H1 (cell line): ENCODE measurements around the gene FRMD4B. TPM values are rescaled to one million over a fixed set of nuclear protein-coding genes. Genes with fewer than 3 reads are reported as not detected.

Experiments
- CTCF ChIA-PET: fragments of 300-600 bp; sonication (Branson Sonifier 250); formaldehyde crosslinking; loops from one replicate; lab custom pipeline; 2021; ENCODE audit not compliant: partially characterized antibody; lab: Charles Lee
- POLR2A ChIA-PET: fragments of 300-600 bp; sonication (Branson Sonifier 250); formaldehyde crosslinking; loops from one replicate; lab custom pipeline; 2021; ENCODE audit warnings: inconsistent platforms; ENCODE audit not compliant: partially characterized antibody; lab: Charles Lee
- DNase-seq, 2 experiments: peaks; one replicate each; pipeline versions ENCODE4 v3.0.0 to v3.0.0-alpha.2; 2010 to 2022; ENCODE audit warnings: low spot score in 2 of 2, low read depth in 1 of 2, mixed read lengths in 1 of 2
- FAIRE-seq: peaks from 2 replicates; lab custom pipeline; 2011; peaks lifted over from hg19 to GRCh38; lab: Jason Lieb, UNC
- H2AFZ ChIP-seq: 2 replicates; pipeline ENCODE4 v1.8.1; 2012; ENCODE audit warnings: low read length, inconsistent platforms
- H2AK5ac ChIP-seq: 2 replicates; pipeline ENCODE4 v1.6.1; 2013; ENCODE audit warnings: low read depth, low read length
- H2BK120ac ChIP-seq: replicated peaks from 2 replicates; pipeline ENCODE3; 2013; ENCODE audit warnings: low read depth, low read length, inconsistent platforms
- H2BK12ac ChIP-seq: 2 replicates; pipeline ENCODE4 v1.6.1; 2013; ENCODE audit warnings: low read depth, low read length
- H2BK15ac ChIP-seq: 2 replicates; pipeline ENCODE4 v1.6.1; 2013; ENCODE audit warnings: low read length
- H2BK20ac ChIP-seq: 2 replicates; pipeline ENCODE4 v1.6.1; 2013; ENCODE audit warnings: low read length
- H2BK5ac ChIP-seq: 2 replicates; pipeline ENCODE4 v1.6.1; 2013; ENCODE audit warnings: low read depth, low read length
- H3K14ac ChIP-seq: 2 replicates; pipeline ENCODE4 v1.6.1; 2013; ENCODE audit warnings: inconsistent platforms; ENCODE audit not compliant: insufficient read length
- H3K18ac ChIP-seq: 2 replicates; pipeline ENCODE4 v1.6.1; 2013; ENCODE audit warnings: low read length; ENCODE audit errors: extremely low read depth
- H3K23ac ChIP-seq: 2 replicates; pipeline ENCODE4 v1.6.1; 2013; ENCODE audit warnings: inconsistent platforms; ENCODE audit not compliant: insufficient read length
- H3K23me2 ChIP-seq: 2 replicates; pipeline ENCODE4 v1.6.1; 2013; ENCODE audit warnings: low read depth, low read length
- H3K27ac ChIP-seq: 2 replicates; pipeline ENCODE4 v1.6.1; 2011; ENCODE audit warnings: low read depth, low read length, inconsistent platforms
- H3K27me3 ChIP-seq, 4 experiments: replicated peaks in 1 of 4; 1 replicate in 1 of 4; 2 replicates in 3 of 4; pipeline versions ENCODE4 v1.6.1 to v1.8.1; 2011 to 2013; ENCODE audit warnings: low read length in 3 of 4, mild to moderate bottlenecking in 3 of 4, inconsistent platforms in 2 of 4, mixed read lengths in 2 of 4, moderate library complexity in 1 of 4; ENCODE audit not compliant: control insufficient read depth in 3 of 4, insufficient read depth in 3 of 4; ENCODE audit errors: extremely low read depth in 1 of 4
- H3K36me3 ChIP-seq, 4 experiments: 2 replicates each; pipeline versions ENCODE4 v1.6.1 to v1.8.1; 2011 to 2013; ENCODE audit warnings: mild to moderate bottlenecking in 4 of 4, low read length in 3 of 4, moderate library complexity in 2 of 4, control low read depth in 1 of 4, inconsistent platforms in 1 of 4; ENCODE audit not compliant: insufficient read depth in 4 of 4, control insufficient read depth in 2 of 4
- H3K4ac ChIP-seq: replicated peaks from 2 replicates; pipeline ENCODE3; 2013; ENCODE audit warnings: low read length, low read depth, mixed read lengths, inconsistent platforms; ENCODE audit not compliant: insufficient read length
- H3K4me1 ChIP-seq, 4 experiments: replicated peaks in 1 of 4; 1 replicate in 1 of 4; 2 replicates in 3 of 4; pipeline versions ENCODE4 v1.6.1 to v1.8.1; 2011 to 2013; ENCODE audit warnings: low read length in 3 of 4, inconsistent platforms in 2 of 4, mixed read lengths in 1 of 4; ENCODE audit not compliant: insufficient read depth in 4 of 4, control insufficient read depth in 3 of 4
- H3K4me2 ChIP-seq, 2 experiments: 2 replicates each; pipeline versions ENCODE4 v1.6.1 to v1.8.1; 2011 to 2013; ENCODE audit warnings: low read depth in 2 of 2, low read length in 2 of 2, control low read depth in 1 of 2, inconsistent platforms in 1 of 2, mild to moderate bottlenecking in 1 of 2; ENCODE audit not compliant: insufficient read depth in 1 of 2
- H3K4me3 ChIP-seq, 4 experiments: fragments of 200-600, 300-600 bp in 1 of 4; sonication (generic), shearing (Covaris generic), sonication (Bioruptor Twin) in 1 of 4; 2 replicates each; pipeline versions ENCODE4 v1.5.1 to v1.8.1; 2011 to 2016; ENCODE audit warnings: low read length in 4 of 4, low read depth in 3 of 4, control low read depth in 2 of 4, inconsistent platforms in 2 of 4, mild to moderate bottlenecking in 2 of 4, mixed read lengths in 1 of 4, moderate library complexity in 1 of 4; ENCODE audit not compliant: insufficient read depth in 2 of 4; ENCODE audit errors: extremely low read depth in 1 of 4
- H3K56ac ChIP-seq: replicated peaks from 2 replicates; pipeline ENCODE3; 2013; ENCODE audit warnings: low read depth, mild to moderate bottlenecking, mixed read lengths, low read length, inconsistent platforms; ENCODE audit not compliant: insufficient read length
- H3K79me1 ChIP-seq: 2 replicates; pipeline ENCODE4 v1.6.1; 2013; ENCODE audit warnings: low read depth, low read length, control low read depth
- H3K79me2 ChIP-seq, 2 experiments: 2 replicates each; pipeline versions ENCODE4 v1.6.1 to v1.8.1; 2012 to 2013; ENCODE audit warnings: low read length in 2 of 2, mild to moderate bottlenecking in 2 of 2, inconsistent platforms in 1 of 2; ENCODE audit not compliant: insufficient read depth in 2 of 2, control insufficient read depth in 1 of 2
- H3K9ac ChIP-seq, 4 experiments: replicated peaks in 1 of 4; 1 replicate in 1 of 4; 2 replicates in 3 of 4; pipeline versions ENCODE4 v1.6.1 to v1.8.1; 2011 to 2013; ENCODE audit warnings: low read depth in 3 of 4, low read length in 3 of 4, control low read depth in 2 of 4, mild to moderate bottlenecking in 2 of 4, moderate library complexity in 2 of 4, inconsistent platforms in 1 of 4; ENCODE audit errors: extremely low read depth in 1 of 4
- H3K9me3 ChIP-seq, 2 experiments: 2 replicates each; pipeline versions ENCODE4 v1.6.1 to v1.8.1; 2012 to 2013; ENCODE audit warnings: mild to moderate bottlenecking in 2 of 2, moderate library complexity in 2 of 2, control low read depth in 1 of 2, inconsistent platforms in 1 of 2, low read depth in 1 of 2, low read length in 1 of 2, mixed read lengths in 1 of 2; ENCODE audit not compliant: insufficient read depth in 2 of 2
- H4K20me1 ChIP-seq, 2 experiments: replicated peaks in 1 of 2; 2 replicates each; pipeline versions ENCODE3 to v1.8.1; 2011 to 2013; ENCODE audit warnings: inconsistent platforms in 2 of 2, low read length in 2 of 2, mild to moderate bottlenecking in 1 of 2; ENCODE audit not compliant: insufficient read depth in 2 of 2, control insufficient read depth in 1 of 2
- H4K5ac ChIP-seq: 2 replicates; pipeline ENCODE4 v1.6.1; 2013; ENCODE audit warnings: low read length, low read depth, mixed read lengths, inconsistent platforms; ENCODE audit not compliant: insufficient read length
- H4K8ac ChIP-seq: 2 replicates; pipeline ENCODE4 v1.8.0; 2013; ENCODE audit warnings: mild to moderate bottlenecking, moderate library complexity, low read length, inconsistent platforms; ENCODE audit not compliant: insufficient read depth; ENCODE audit errors: extremely low read depth
- H4K91ac ChIP-seq: replicated peaks from 2 replicates; pipeline ENCODE3; 2013; ENCODE audit warnings: low read length, mixed read lengths, inconsistent platforms; ENCODE audit not compliant: insufficient read length
- BCL11A ChIP-seq, 2 experiments: IDR thresholded peaks; one replicate each; pipeline ENCODE4 v1.6.1; 2011; ENCODE audit warnings: low read depth in 2 of 2, low read length in 2 of 2, mild to moderate bottlenecking in 2 of 2
- CBX8 ChIP-seq: fragments of 300-800, 300-1000 bp; sonication (generic); IDR thresholded peaks from 2 replicates; pipeline ENCODE4 v1.7.1; 2016; ENCODE audit warnings: low read depth, low read length, borderline replicate concordance
- CEBPB ChIP-seq: IDR thresholded peaks from 2 replicates; pipeline ENCODE4 v1.6.1; 2012; ENCODE audit warnings: low read depth, low read length
- CREB1 ChIP-seq: IDR thresholded peaks from 2 replicates; pipeline ENCODE4 v1.6.1; 2012; ENCODE audit warnings: inconsistent platforms
- EZH2 ChIP-seq: fragments of 200-600 bp; sonication (generic); IDR thresholded peaks from 2 replicates; pipeline ENCODE4 v1.7.1; 2012; ENCODE audit warnings: low read depth, mild to moderate bottlenecking, moderate library complexity, low read length, inconsistent platforms; ENCODE audit not compliant: severe bottlenecking
- FOSL1 ChIP-seq: IDR thresholded peaks from 2 replicates; pipeline ENCODE4 v1.6.1; 2011; ENCODE audit warnings: mild to moderate bottlenecking, low read depth, low read length, moderate library complexity; ENCODE audit not compliant: insufficient read depth
- KDM1A ChIP-seq: fragments of 200-600, 300-600 bp; sonication (generic); IDR thresholded peaks from 2 replicates; pipeline ENCODE4 v1.7.1; 2016; ENCODE audit warnings: mild to moderate bottlenecking, low read length, borderline replicate concordance
- MAFK ChIP-seq: IDR thresholded peaks from 2 replicates; pipeline ENCODE4 v1.6.1; 2012; ENCODE audit warnings: low read depth, mild to moderate bottlenecking, improper control_type of control experiment, low read length
- USF2 ChIP-seq: IDR thresholded peaks from 2 replicates; pipeline ENCODE4 v1.6.1; 2011; ENCODE audit warnings: low read length, improper control_type of control experiment
- WGBS, 2 experiments: shearing (Covaris generic) in 1 of 2; methylation state at CpG; one replicate each; pipeline versions ENCODE4 v1.1.6 to v1.1.7; 2013 to 2015; ENCODE audit warnings: low lambda C conversion rate in 2 of 2, mixed read lengths in 2 of 2, inconsistent platforms in 1 of 2, low coverage in 1 of 2, missing lambda C conversion rate in 1 of 2; ENCODE audit not compliant: insufficient replicate concordance in 2 of 2, insufficient coverage in 1 of 2, insufficient read length in 1 of 2; ENCODE audit errors: extremely low coverage in 1 of 2, missing lambda C conversion rate in 1 of 2; 5-methylcytosine and 5-hydroxymethylcytosine counted together
- polyA plus RNA-seq, 7 experiments: library from polyadenylated mRNA; depleted of rRNA in 3 of 7; stranded (reverse) in 5 of 7; unstranded in 2 of 7; fragments of >200 nt in 5 of 7; fragments of 200-250 nt in 2 of 7; gene quantifications; 1 replicate in 5 of 7; 2 replicates in 1 of 7; 4 replicates in 1 of 7; pipeline versions ENCODE4 v1.2.1 to v1.2.3, GENCODE V29; 2011 to 2013; ENCODE audit warnings: missing spikeins in 2 of 7, mixed read lengths in 2 of 7
- total RNA-seq: library from RNA; stranded (reverse); fragmentation: NEBNext Ultra II Directional; extraction: Animal tissue kit (Norgen Biotek cat#: 25700); gene quantifications from 2 replicates; pipeline ENCODE4 v1.2.1, GENCODE V29; 2021
- TF ChIP-seq, protein P1 (sequence below): IDR thresholded peaks from 2 replicates; pipeline ENCODE4 v1.6.1; 2012; ENCODE audit warnings: low read length, inconsistent platforms

Gene FRMD4B
- total and polyA plus RNA-seq, 2 of the 8 experiments (the other 6 are each of a cell fraction or from before 2014, with no cell fraction given), result 2.7 to 7.2 TPM

DNA sequence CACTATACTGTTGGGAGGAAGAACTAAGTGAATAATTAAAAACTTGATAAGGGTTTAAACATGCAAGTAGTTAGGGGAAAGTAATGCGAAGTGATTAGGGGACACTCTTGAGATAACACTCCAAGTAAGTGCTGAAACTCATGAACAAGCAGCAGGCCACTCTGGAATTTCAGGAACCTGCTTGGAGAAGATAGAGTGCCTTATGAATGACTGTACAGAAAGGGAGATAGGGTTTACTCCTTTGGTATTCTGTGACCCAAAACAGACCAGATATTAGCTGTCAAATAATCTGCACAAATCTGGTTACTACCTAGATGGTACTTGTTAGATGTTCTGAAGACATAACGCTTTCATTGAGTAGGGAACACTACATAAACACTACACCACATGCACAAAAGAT, 85.6 kb downstream of the FRMD4B start:
- Histone ChIP-seq H3K36me3 (no peaks in the 10 kb centered on the region), H2BK15ac (no peak overlapping the region), H3K27me3 (no peaks in the 10 kb centered on the region), H2BK5ac (no peak overlapping the region), H3K79me2 (no peaks in the 10 kb centered on the region), H3K4me2 (no peak overlapping the region), H3K79me1 (no peaks in the 10 kb centered on the region), H3K56ac (no peak overlapping the region), H3K9ac (no peak overlapping the region), H3K4me1 (no peaks in the 10 kb centered on the region), H4K91ac (no peak overlapping the region), H2BK12ac (no peak overlapping the region), H3K27ac (no peak overlapping the region), H3K23ac (no peak overlapping the region), H2AFZ (no peak overlapping the region), H3K9me3 (no peaks in the 10 kb centered on the region), H4K20me1 (no peaks in the 10 kb centered on the region), H3K4me3 (no peak overlapping the region), H3K4ac (no peak overlapping the region), H3K14ac (no peak overlapping the region), H2BK20ac (no peak overlapping the region), H2AK5ac (no peak overlapping the region), H4K5ac (no peak overlapping the region), H3K23me2 (no peaks in the 10 kb centered on the region), H4K8ac (no peak overlapping the region), H3K18ac (no peak overlapping the region), H2BK120ac (no peak overlapping the region)
- no peak for FAIRE-seq
- WGBS, 2 experiments, result 93% methylated on average over 2 of the region's 2 CpGs; no CpG with 5 or more reads in 1 of the 2 experiments
- DNase-seq, result no peak
- TF ChIP-seq MAFK (no peak), CREB1 (no peak), BCL11A (IDR thresholded peaks at IDR 0.05; ENCODE audit: low read depth in 2 of 2, low read length in 2 of 2) (no peak), EZH2 (no peak), USF2 (no peak), FOSL1 (no peak), KDM1A (no peak), CBX8 (no peak), CEBPB (no peak)
- TF ChIP-seq, protein P1, sequence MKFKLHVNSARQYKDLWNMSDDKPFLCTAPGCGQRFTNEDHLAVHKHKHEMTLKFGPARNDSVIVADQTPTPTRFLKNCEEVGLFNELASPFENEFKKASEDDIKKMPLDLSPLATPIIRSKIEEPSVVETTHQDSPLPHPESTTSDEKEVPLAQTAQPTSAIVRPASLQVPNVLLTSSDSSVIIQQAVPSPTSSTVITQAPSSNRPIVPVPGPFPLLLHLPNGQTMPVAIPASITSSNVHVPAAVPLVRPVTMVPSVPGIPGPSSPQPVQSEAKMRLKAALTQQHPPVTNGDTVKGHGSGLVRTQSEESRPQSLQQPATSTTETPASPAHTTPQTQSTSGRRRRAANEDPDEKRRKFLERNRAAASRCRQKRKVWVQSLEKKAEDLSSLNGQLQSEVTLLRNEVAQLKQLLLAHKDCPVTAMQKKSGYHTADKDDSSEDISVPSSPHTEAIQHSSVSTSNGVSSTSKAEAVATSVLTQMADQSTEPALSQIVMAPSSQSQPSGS, result no peak
- CTCF ChIA-PET, result interaction anchor here (1.4 to 23.9 kb wide), 4 partner anchors 10 to 173 kb away, joined by 3 to 471 read pairs (median 6); no protein-coding TSS in a partner anchor
- POLR2A ChIA-PET, result no interaction called here
